HCT116 (cell line): ENCODE data around the gene OR9Q1. TPM values are rescaled to one million over a fixed set of nuclear protein-coding genes. Genes with fewer than 3 reads are reported as not detected.

Experiments
- ATAC-seq: fragments of 200-7000 bp; cut with Tn5 transposase; 2 replicates; pipeline ENCODE4 v1.9.1; 2020; ENCODE audit warnings: mild to moderate bottlenecking, moderate library complexity
- BruUV-seq: library from RNA; stranded (reverse); fragments of 400-500 nt; replicated peaks from 2 replicates; lab custom pipeline; 2021; lab: Mats Ljungman, UMichigan
- CTCF ChIA-PET: fragments of 300-600 bp; sonication (Branson Sonifier 250); formaldehyde crosslinking; loops from one replicate; lab custom pipeline; 2021; ENCODE audit warnings: antibody characterized with exemption; lab: Charles Lee
- POLR2A ChIA-PET: fragments of 300-600, 350-600 bp; sonication (Branson Sonifier 250); formaldehyde crosslinking; loops from one replicate; lab custom pipeline; 2021; ENCODE audit warnings: antibody characterized with exemption; lab: Charles Lee
- RAD21 ChIA-PET, 2 experiments: fragments of 300-600 bp; sonication (Branson Sonifier 250); formaldehyde crosslinking; loops; one replicate each; lab custom pipeline; 2023; ENCODE audit warnings: low total read pairs in 2 of 2; ENCODE audit not compliant: uncharacterized antibody in 2 of 2, unreplicated experiment in 2 of 2, low non-redundant PET in 1 of 2; lab: Charles Lee
- DNase-seq: peaks from one replicate; pipeline ENCODE4 v3.0.0-alpha.2; 2010; ENCODE audit warnings: low read depth, low spot score
- H2AFZ ChIP-seq: fragments of 200-600 bp; shearing (Covaris generic), sonication (generic); 2 replicates; pipeline ENCODE4 v1.6.1; 2017; ENCODE audit warnings: low read depth, mixed run types, mixed read lengths, antibody characterized with exemption, low read length; ENCODE audit not compliant: poor library complexity, severe bottlenecking
- H3K27ac ChIP-seq: 2 replicates; pipeline ENCODE4 v1.5.1; 2012; ENCODE audit warnings: low read depth, low read length
- H3K27me3 ChIP-seq: fragments of 200-600 bp; sonication (generic); 2 replicates; pipeline ENCODE4 v1.6.1; 2016; ENCODE audit warnings: mixed run types, low read length, mixed read lengths; ENCODE audit not compliant: insufficient read depth
- H3K36me3 ChIP-seq, 2 experiments: fragments of 200-500 bp in 1 of 2; fragments of 200-600 bp in 1 of 2; sonication (Bioruptor generic) in 1 of 2; sonication (generic) in 1 of 2; 2 replicates each; pipeline versions ENCODE4 v1.5.1 to v1.6.1; 2014 to 2016; ENCODE audit warnings: low read length in 2 of 2, inconsistent platforms in 1 of 2, mixed read lengths in 1 of 2, mixed run types in 1 of 2; ENCODE audit not compliant: insufficient read depth in 2 of 2, control insufficient read depth in 1 of 2
- H3K4me1 ChIP-seq, 2 experiments: fragments of 200-600 bp in 1 of 2; sonication (generic) in 1 of 2; 2 replicates each; pipeline versions ENCODE4 v1.5.1 to v1.6.1; 2012 to 2017; ENCODE audit warnings: low read length in 2 of 2, inconsistent platforms in 1 of 2, mild to moderate bottlenecking in 1 of 2, mixed read lengths in 1 of 2, mixed run types in 1 of 2, moderate library complexity in 1 of 2; ENCODE audit not compliant: insufficient read depth in 2 of 2, control insufficient read depth in 1 of 2
- H3K4me2 ChIP-seq: fragments of 200-600 bp; sonication (generic); 2 replicates; pipeline ENCODE4 v1.6.1; 2017; ENCODE audit warnings: mixed run types, low read length, mixed read lengths
- H3K4me3 ChIP-seq, 2 experiments: fragments of 200-600 bp in 1 of 2; sonication (generic) in 1 of 2; replicated peaks in 1 of 2; 2 replicates each; pipeline ENCODE4 v1.5.1; 2011 to 2016; ENCODE audit warnings: low read length in 2 of 2, control low read depth in 1 of 2, low read depth in 1 of 2, mild to moderate bottlenecking in 1 of 2, mixed read lengths in 1 of 2, mixed run types in 1 of 2
- H3K79me2 ChIP-seq: fragments of 200-600 bp; sonication (generic); 2 replicates; pipeline ENCODE4 v1.6.1; 2017; ENCODE audit warnings: mild to moderate bottlenecking, mixed run types, low read length, moderate library complexity, mixed read lengths; ENCODE audit not compliant: insufficient read depth
- H3K9ac ChIP-seq: fragments of 200-600 bp; sonication (generic); 2 replicates; pipeline ENCODE4 v1.6.1; 2016; ENCODE audit warnings: low read length, mixed read lengths
- H3K9me2 ChIP-seq: fragments of 200-600 bp; sonication (generic), shearing (Covaris generic); 2 replicates; pipeline ENCODE4 v1.6.1; 2017; ENCODE audit warnings: mixed run types, mild to moderate bottlenecking, moderate library complexity; ENCODE audit not compliant: insufficient read depth
- H3K9me3 ChIP-seq, 2 experiments: fragments of 200-500 bp in 1 of 2; fragments of 200-600 bp in 1 of 2; sonication (Bioruptor generic) in 1 of 2; sonication (generic) in 1 of 2; 2 replicates each; pipeline ENCODE4 v1.6.1; 2014 to 2017; ENCODE audit warnings: low read length in 2 of 2, mixed read lengths in 2 of 2, inconsistent platforms in 1 of 2, low read depth in 1 of 2, mild to moderate bottlenecking in 1 of 2, mixed run types in 1 of 2, moderate library complexity in 1 of 2; ENCODE audit not compliant: control insufficient read depth in 1 of 2, insufficient read depth in 1 of 2
- H4K20me1 ChIP-seq: fragments of 200-600 bp; sonication (generic), shearing (Covaris generic); 2 replicates; pipeline ENCODE4 v1.6.1; 2017; ENCODE audit warnings: mixed run types, mild to moderate bottlenecking, moderate library complexity; ENCODE audit not compliant: insufficient read depth
- CBX3 ChIP-seq: IDR thresholded peaks from 2 replicates; pipeline ENCODE4 v1.6.1; 2012; ENCODE audit warnings: low read depth
- CEBPB ChIP-seq: IDR thresholded peaks from 2 replicates; pipeline ENCODE4 v1.6.1; 2012; ENCODE audit warnings: low read depth
- EGR1 ChIP-seq: IDR thresholded peaks from 2 replicates; pipeline ENCODE4 v1.6.1; 2012; ENCODE audit warnings: low read depth
- ELF1 ChIP-seq: IDR thresholded peaks from 2 replicates; pipeline ENCODE4 v1.6.1; 2012; ENCODE audit warnings: low read depth, borderline replicate concordance
- EZH2 ChIP-seq: fragments of 200-600 bp; sonication (generic); IDR thresholded peaks from 2 replicates; pipeline ENCODE4 v1.6.1; 2017; ENCODE audit warnings: antibody characterized with exemption, mixed run types
- FOSL1 ChIP-seq: IDR thresholded peaks from 2 replicates; pipeline ENCODE4 v1.6.1; 2012; ENCODE audit warnings: low read depth
- JUND ChIP-seq: IDR thresholded peaks from 2 replicates; pipeline ENCODE4 v1.6.1; 2012
- POLR2A ChIP-seq: IDR thresholded peaks from 2 replicates; pipeline ENCODE4 v1.7.0; 2011; ENCODE audit warnings: borderline replicate concordance; ENCODE audit not compliant: insufficient read depth, insufficient read length; ENCODE audit errors: extremely low read depth
- POLR2AphosphoS5 ChIP-seq: IDR thresholded peaks from 2 replicates; pipeline ENCODE4 v1.6.1; 2011; ENCODE audit warnings: mild to moderate bottlenecking, low read depth, low read length, moderate library complexity
- SIN3A ChIP-seq: IDR thresholded peaks from 2 replicates; pipeline ENCODE4 v1.6.1; 2012; ENCODE audit warnings: low read depth
- SRF ChIP-seq: IDR thresholded peaks from 2 replicates; pipeline ENCODE4 v1.6.1; 2012; ENCODE audit warnings: low read depth
- ZFX ChIP-seq: fragments of 450-650 bp; IDR thresholded peaks from 2 replicates; pipeline ENCODE4 v1.6.1; 2017
- ZNF274 ChIP-seq: fragments of 200-500 bp; sonication (Bioruptor generic); IDR thresholded peaks from 2 replicates; pipeline ENCODE4 v1.6.1; 2014; ENCODE audit warnings: mild to moderate bottlenecking, low read depth, low read length, inconsistent platforms
- intact Hi-C: fragments of 100-400 bp; cut with micrococcal nuclease; formaldehyde crosslinking; loops from 2 replicates; pipeline ENCODE4 v1.10.0; 2022
- total RNA-seq: library from RNA; stranded (reverse); gene quantifications from one replicate; pipeline ENCODE4 v1.2.1, GENCODE V29; 2021; ENCODE audit not compliant: unreplicated experiment
- TF ChIP-seq, protein P1 (sequence below): IDR thresholded peaks from 2 replicates; pipeline ENCODE4 v1.6.1; 2011; ENCODE audit warnings: mild to moderate bottlenecking, low read length, moderate library complexity; ENCODE audit not compliant: insufficient replicate concordance; ENCODE audit errors: extremely low read depth
- TF ChIP-seq, protein P2 (sequence below): IDR thresholded peaks from 2 replicates; pipeline ENCODE4 v1.6.1; 2012; ENCODE audit warnings: low read depth

OR9Q1 gene
- total RNA-seq, 1 experiment from 2014 or later, result not detected

- no peak for TF ChIP-seq FOSL1
- TF ChIP-seq, protein P1, sequence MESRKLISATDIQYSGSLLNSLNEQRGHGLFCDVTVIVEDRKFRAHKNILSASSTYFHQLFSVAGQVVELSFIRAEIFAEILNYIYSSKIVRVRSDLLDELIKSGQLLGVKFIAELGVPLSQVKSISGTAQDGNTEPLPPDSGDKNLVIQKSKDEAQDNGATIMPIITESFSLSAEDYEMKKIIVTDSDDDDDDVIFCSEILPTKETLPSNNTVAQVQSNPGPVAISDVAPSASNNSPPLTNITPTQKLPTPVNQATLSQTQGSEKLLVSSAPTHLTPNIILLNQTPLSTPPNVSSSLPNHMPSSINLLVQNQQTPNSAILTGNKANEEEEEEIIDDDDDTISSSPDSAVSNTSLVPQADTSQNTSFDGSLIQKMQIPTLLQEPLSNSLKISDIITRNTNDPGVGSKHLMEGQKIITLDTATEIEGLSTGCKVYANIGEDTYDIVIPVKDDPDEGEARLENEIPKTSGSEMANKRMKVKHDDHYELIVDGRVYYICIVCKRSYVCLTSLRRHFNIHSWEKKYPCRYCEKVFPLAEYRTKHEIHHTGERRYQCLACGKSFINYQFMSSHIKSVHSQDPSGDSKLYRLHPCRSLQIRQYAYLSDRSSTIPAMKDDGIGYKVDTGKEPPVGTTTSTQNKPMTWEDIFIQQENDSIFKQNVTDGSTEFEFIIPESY, result no peak
- no peak for TF ChIP-seq ZFX
- TF ChIP-seq POLR2A, result no peak
- TF ChIP-seq ELF1, result no peak
- no peak for TF ChIP-seq ZNF274
- TF ChIP-seq EGR1, result no peak
- DNase-seq (no peak), ATAC-seq (no peak)
- no peak overlapping the region for H3K4me3 ChIP-seq
- H4K20me1 ChIP-seq, result no peaks in the 10 kb centered on the region
- no peaks in the 10 kb centered on the region for H3K36me3 ChIP-seq
- no peaks in the 10 kb centered on the region for H3K9me2 ChIP-seq
- H3K9ac ChIP-seq, result no peak overlapping the region
- intact Hi-C loops, result no loop called here
- no peak overlapping the region for H2AFZ ChIP-seq
- H3K4me1 ChIP-seq, result no peaks in the 10 kb centered on the region
- no peaks in the 10 kb centered on the region for H3K79me2 ChIP-seq
- ChIA-PET CTCF (no interaction called here), RAD21 (no interaction called here), POLR2A (no interaction called here)
- H3K27me3 ChIP-seq, result peaks cover 9% of the 10 kb centered on the region; the same call in 1 of the 2 replicates
- H3K27ac ChIP-seq, result no peak overlapping the region
- H3K9me3 ChIP-seq, result no peaks in the 10 kb centered on the region
- no TSS peak for BruUV-seq
- no peak overlapping the region for H3K4me2 ChIP-seq
These were observed 15.9 kb downstream of the OR9Q1 start for GRCh38 chr11:58039589-58039988.

DNA sequence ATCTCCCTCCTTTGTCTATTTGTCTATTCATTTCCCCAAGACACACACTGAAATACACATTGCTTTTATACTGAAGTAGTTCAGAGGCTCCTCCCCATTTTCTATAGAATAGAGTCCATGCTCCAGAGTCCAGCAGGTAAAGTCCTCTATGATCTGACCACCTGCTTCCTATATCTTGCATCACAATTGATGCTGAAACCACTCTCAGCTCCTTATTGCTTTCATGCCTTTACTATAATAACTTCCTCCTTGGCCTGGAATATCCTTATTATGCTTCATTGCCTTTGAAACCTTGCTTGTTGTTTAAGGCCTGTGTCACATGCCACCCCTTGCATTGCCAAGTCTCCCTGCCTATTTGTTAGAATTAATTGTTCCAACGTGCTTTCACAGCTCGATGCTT, 19.7 kb downstream of the OR9Q1 start:
- RAD21 ChIA-PET, result no interaction called here
- no peaks in the 10 kb centered on the region for H3K36me3 ChIP-seq
- TF ChIP-seq POLR2AphosphoS5, result no peak
- TF ChIP-seq, protein P2, sequence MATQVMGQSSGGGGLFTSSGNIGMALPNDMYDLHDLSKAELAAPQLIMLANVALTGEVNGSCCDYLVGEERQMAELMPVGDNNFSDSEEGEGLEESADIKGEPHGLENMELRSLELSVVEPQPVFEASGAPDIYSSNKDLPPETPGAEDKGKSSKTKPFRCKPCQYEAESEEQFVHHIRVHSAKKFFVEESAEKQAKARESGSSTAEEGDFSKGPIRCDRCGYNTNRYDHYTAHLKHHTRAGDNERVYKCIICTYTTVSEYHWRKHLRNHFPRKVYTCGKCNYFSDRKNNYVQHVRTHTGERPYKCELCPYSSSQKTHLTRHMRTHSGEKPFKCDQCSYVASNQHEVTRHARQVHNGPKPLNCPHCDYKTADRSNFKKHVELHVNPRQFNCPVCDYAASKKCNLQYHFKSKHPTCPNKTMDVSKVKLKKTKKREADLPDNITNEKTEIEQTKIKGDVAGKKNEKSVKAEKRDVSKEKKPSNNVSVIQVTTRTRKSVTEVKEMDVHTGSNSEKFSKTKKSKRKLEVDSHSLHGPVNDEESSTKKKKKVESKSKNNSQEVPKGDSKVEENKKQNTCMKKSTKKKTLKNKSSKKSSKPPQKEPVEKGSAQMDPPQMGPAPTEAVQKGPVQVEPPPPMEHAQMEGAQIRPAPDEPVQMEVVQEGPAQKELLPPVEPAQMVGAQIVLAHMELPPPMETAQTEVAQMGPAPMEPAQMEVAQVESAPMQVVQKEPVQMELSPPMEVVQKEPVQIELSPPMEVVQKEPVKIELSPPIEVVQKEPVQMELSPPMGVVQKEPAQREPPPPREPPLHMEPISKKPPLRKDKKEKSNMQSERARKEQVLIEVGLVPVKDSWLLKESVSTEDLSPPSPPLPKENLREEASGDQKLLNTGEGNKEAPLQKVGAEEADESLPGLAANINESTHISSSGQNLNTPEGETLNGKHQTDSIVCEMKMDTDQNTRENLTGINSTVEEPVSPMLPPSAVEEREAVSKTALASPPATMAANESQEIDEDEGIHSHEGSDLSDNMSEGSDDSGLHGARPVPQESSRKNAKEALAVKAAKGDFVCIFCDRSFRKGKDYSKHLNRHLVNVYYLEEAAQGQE, result no peak
- no peak for TF ChIP-seq EGR1
- no peak for TF ChIP-seq ZFX
- TF ChIP-seq, protein P1, result no peak
- no peak for TF ChIP-seq CEBPB
- TF ChIP-seq CBX3, result no peak
- no peak for TF ChIP-seq SIN3A
- no peak for TF ChIP-seq EZH2
- no peak for TF ChIP-seq ZNF274
- TF ChIP-seq JUND, result no peak
- no peak for TF ChIP-seq SRF

More for the DNA sequence above, 19.7 kb downstream of the OR9Q1 start:
- intact Hi-C loops, result no loop called here
- Histone ChIP-seq H4K20me1 (no peaks in the 10 kb centered on the region), H3K27me3 (peaks cover 12% of the 10 kb centered on the region; the same call in 1 of the 2 replicates), H3K27ac (no peak overlapping the region), H3K4me1 (no peaks in the 10 kb centered on the region), H3K79me2 (no peaks in the 10 kb centered on the region), H3K4me3 (no peak overlapping the region), H3K4me2 (no peak overlapping the region), H2AFZ (no peak overlapping the region), H3K9me2 (no peaks in the 10 kb centered on the region), H3K9ac (no peak overlapping the region), H3K9me3 (no peaks in the 10 kb centered on the region)
- BruUV-seq, result no TSS peak
- ATAC-seq (no peak), DNase-seq (no peak)
- POLR2A ChIA-PET, result no interaction called here
- CTCF ChIA-PET, result no interaction called here
